Nephron (organoid): ENCODE data around the gene PIM3.
A peak's percentile ranks its signal among the peaks of the same experiment; 100 is the strongest.

Experiments
- H3K27ac Mint-ChIP-seq, 3 experiments: 2 replicates each; pipeline ENCODE4 v1.8.0; 2020; ENCODE audit warnings: mixed read lengths in 3 of 3, mild to moderate bottlenecking in 2 of 3, moderate library complexity in 1 of 3
- H3K27me3 Mint-ChIP-seq: 2 replicates; pipeline ENCODE4 v1.8.0; 2021; ENCODE audit warnings: low read depth, mild to moderate bottlenecking, moderate library complexity, mixed read lengths
- H3K36me3 Mint-ChIP-seq: 2 replicates; pipeline ENCODE4 v1.8.0; 2020; ENCODE audit warnings: low read depth, mixed read lengths
- H3K4me1 Mint-ChIP-seq: 2 replicates; pipeline ENCODE4 v1.8.0; 2020; ENCODE audit warnings: mixed read lengths
- H3K4me3 Mint-ChIP-seq, 3 experiments: 2 replicates each; pipeline ENCODE4 v1.8.0; 2020; ENCODE audit warnings: mild to moderate bottlenecking in 3 of 3, mixed read lengths in 3 of 3, moderate library complexity in 2 of 3
- H3K9me3 Mint-ChIP-seq: 2 replicates; pipeline ENCODE4 v1.8.0; 2020; ENCODE audit warnings: mixed read lengths
- TF ChIP-seq, protein P1 (sequence below), 3 experiments: fragments of 200-600 bp; sonication (generic); IDR thresholded peaks; one replicate each; pipeline ENCODE4 v1.5.0; 2021; ENCODE audit warnings: antibody characterized with exemption in 3 of 3; ENCODE audit not compliant: unreplicated experiment in 3 of 3

PIM3 gene

GRCh38 chr22:49934891-49935557, 25.5 kb upstream of the PIM3 start:
- TF ChIP-seq, protein P1, sequence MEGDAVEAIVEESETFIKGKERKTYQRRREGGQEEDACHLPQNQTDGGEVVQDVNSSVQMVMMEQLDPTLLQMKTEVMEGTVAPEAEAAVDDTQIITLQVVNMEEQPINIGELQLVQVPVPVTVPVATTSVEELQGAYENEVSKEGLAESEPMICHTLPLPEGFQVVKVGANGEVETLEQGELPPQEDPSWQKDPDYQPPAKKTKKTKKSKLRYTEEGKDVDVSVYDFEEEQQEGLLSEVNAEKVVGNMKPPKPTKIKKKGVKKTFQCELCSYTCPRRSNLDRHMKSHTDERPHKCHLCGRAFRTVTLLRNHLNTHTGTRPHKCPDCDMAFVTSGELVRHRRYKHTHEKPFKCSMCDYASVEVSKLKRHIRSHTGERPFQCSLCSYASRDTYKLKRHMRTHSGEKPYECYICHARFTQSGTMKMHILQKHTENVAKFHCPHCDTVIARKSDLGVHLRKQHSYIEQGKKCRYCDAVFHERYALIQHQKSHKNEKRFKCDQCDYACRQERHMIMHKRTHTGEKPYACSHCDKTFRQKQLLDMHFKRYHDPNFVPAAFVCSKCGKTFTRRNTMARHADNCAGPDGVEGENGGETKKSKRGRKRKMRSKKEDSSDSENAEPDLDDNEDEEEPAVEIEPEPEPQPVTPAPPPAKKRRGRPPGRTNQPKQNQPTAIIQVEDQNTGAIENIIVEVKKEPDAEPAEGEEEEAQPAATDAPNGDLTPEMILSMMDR (IDR thresholded peaks at IDR 0.05; ENCODE audit: unreplicated experiment in 3 of 3) = no peak
- H3K4me3 Mint-ChIP-seq = no peak overlapping the region
- peaks cover 10% of the 10 kb centered on the region for H3K4me1 Mint-ChIP-seq
- H3K27ac Mint-ChIP-seq = no peak overlapping the region
- peaks cover 29% of the 10 kb centered on the region for H3K27me3 Mint-ChIP-seq
- H3K36me3 Mint-ChIP-seq = no peaks in the 10 kb centered on the region
- H3K9me3 Mint-ChIP-seq = no peaks in the 10 kb centered on the region

DNA sequence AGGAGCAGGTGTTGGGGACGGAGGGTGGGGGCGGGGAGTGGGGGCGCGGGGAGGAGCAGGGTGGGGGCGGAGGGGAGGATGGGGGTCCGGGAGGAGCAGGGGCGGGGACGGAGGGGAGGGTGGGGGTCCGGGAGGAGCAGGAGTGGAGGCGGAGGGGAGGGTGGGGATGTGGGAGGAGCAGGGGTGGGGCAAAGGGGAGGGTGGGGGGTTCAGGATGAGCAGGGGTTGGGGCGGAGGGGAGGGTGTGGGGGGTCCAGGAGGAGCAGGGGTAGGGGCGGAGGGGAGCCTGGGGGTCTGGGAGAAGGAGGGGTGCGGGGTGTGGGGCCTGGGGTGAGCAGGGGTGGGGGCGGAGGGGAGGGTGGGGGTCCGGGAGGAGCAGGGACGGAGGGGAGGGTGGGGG, 25.0 kb upstream of the PIM3 start:
- TF ChIP-seq, protein P1 (IDR thresholded peaks at IDR 0.05; ENCODE audit: unreplicated experiment in 3 of 3) = no peak
- H3K4me3 Mint-ChIP-seq = no peak overlapping the region
- peaks cover 10% of the 10 kb centered on the region for H3K4me1 Mint-ChIP-seq
- H3K36me3 Mint-ChIP-seq = no peaks in the 10 kb centered on the region
- H3K9me3 Mint-ChIP-seq = no peaks in the 10 kb centered on the region
- H3K27ac Mint-ChIP-seq = no peak overlapping the region
- peaks cover 25% of the 10 kb centered on the region for H3K27me3 Mint-ChIP-seq

DNA sequence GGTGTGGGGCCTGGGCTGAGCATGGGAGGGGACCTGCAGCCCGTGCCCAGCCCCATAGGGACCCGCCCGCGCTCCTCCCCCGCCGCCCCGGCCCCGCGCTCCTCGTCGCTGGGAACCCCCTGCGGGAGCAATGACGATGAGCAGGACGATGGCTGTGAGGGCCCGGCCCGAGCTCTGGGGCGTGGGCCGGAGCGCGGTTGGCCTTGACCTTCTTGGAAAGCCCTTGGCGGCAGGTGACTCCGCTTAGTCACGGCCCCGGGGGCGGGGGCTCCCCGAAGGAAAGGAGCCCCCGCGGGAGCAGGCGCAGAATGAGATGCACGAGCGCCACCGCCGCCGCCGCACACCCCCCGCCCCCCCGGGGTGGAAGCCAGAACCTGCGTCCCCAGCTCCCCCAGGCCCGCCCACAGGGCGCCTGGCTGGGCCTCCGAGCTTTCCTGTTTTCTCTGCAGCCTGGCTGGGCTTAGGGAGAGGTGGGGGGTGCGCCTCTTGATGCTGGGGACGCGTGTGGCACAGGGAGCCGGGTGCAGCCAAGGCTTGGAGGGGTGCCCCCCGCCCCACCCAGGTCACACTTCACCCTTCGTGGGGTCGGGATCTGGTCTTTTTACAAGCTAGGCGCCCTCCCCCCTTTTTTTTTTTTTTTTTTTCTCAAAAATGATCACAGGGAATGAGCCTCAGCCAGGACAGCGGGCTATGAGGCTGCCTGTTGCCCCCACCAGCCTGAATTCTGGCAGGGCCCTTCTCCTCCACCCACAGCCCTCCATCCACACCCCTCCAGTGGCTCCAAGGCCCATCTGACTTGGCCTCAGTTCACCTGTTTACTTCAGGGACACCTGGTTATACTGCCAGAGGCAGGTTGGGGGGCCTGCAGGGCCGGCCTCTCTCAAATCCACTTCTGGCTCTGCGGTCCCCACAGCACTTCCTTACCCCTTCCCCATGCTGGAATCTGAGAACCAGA, 24.3 kb upstream of the PIM3 start:
- Mint-ChIP-seq H3K36me3 (no peaks in the 10 kb centered on the region), H3K4me3 (peak overlapping the region; percentile 53 to 61 (median 61)), H3K4me1 (peaks cover 10% of the 10 kb centered on the region), H3K9me3 (no peaks in the 10 kb centered on the region), H3K27me3 (peaks cover 18% of the 10 kb centered on the region), H3K27ac (no peak overlapping the region)
- TF ChIP-seq, protein P1 (IDR thresholded peaks at IDR 0.05; ENCODE audit: unreplicated experiment in 3 of 3) = no peak

- Mint-ChIP-seq H3K27ac (no peak overlapping the region), H3K36me3 (no peaks in the 10 kb centered on the region)
Observed at GRCh38 chr22:49936973-49937757, 23.4 kb upstream of the PIM3 start.

GRCh38 chr22:49937758-49938564, 22.6 kb upstream of the PIM3 start:
- Mint-ChIP-seq H3K9me3 (no peaks in the 10 kb centered on the region), H3K4me3 (peak overlapping the region in 1 of 3 experiments; percentile 5), H3K27ac (no peak overlapping the region), H3K4me1 (peaks cover 10% of the 10 kb centered on the region), H3K27me3 (peaks cover 10% of the 10 kb centered on the region), H3K36me3 (no peaks in the 10 kb centered on the region)
- TF ChIP-seq, protein P1 (IDR thresholded peaks at IDR 0.05; ENCODE audit: unreplicated experiment in 3 of 3) = no peak

More at GRCh38 chr22:49936973-49937757, 23.4 kb upstream of the PIM3 start:
- TF ChIP-seq, protein P1 (IDR thresholded peaks at IDR 0.05; ENCODE audit: unreplicated experiment in 3 of 3) = no peak
- H3K4me3 Mint-ChIP-seq = peak overlapping the region; percentile 53 to 61 (median 61)
- peaks cover 10% of the 10 kb centered on the region for H3K4me1 Mint-ChIP-seq
- peaks cover 17% of the 10 kb centered on the region for H3K27me3 Mint-ChIP-seq
- H3K9me3 Mint-ChIP-seq = no peaks in the 10 kb centered on the region
